K562 (cell line): ENCODE data around the gene ERLEC1.

Source experiments
- MAZ ChIP-seq, 2 experiments: fragments of 450-650 bp in 1 of 2; sonication (generic) in 1 of 2; formaldehyde crosslinking; IDR thresholded peaks in 1 of 2; conservative IDR thresholded peaks in 1 of 2; 2 replicates each; pipeline versions ENCODE4 v1.4.0 to v1.5.0; 2020; ENCODE audit warnings: mild to moderate bottlenecking in 1 of 2, missing genetic modification reagents in 1 of 2
- RFX5 ChIP-seq: IDR thresholded peaks from 2 replicates; pipeline ENCODE4 v1.6.1; 2011; ENCODE audit warnings: low read depth, mild to moderate bottlenecking, improper control_type of control experiment, low read length

DNA sequence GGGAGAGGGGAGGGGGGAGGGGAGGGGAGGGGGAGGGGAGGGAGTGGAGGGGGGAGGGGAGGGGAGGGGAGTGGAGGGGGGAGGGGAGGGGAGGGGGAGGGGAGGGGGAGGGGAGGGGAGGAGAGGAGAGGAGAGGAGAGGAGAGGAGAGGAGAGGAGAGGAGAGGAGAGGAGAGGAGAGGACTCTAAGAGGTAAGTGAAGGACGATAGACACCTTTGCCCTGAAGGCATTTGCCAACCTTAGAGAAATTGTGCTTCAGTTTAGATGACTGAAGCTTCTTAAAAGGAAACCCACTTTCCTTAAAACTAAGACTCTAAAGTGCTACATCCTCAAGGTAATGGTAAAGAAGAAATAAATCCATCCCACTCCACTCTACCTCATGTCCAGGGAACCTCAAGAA, 53.7 kb downstream of the ERLEC1 start:
- TF ChIP-seq MAZ (CRISPR knock-in tag; conservative IDR thresholded peaks at IDR 0.05 in 1 of 2, IDR thresholded peaks at IDR 0.05 in 1 of 2) (no peak), RFX5 (no peak)
